Endothelial cell of umbilical vein (primary cell): ENCODE results near the gene BMP8B.
"Not testable (repeated sequence)": the region's sequence is repeated elsewhere in the genome, so short reads cannot be mapped to it uniquely, and the experiment has no call there.

ENCODE experiments used
- CTCF ChIP-seq, 2 donors: IDR thresholded peaks; 1 replicate in 1 of 2; 2 replicates in 1 of 2; pipeline ENCODE4 v1.5.1; 2011; ENCODE audit warnings: low read length in 2 of 2, mild to moderate bottlenecking in 2 of 2, moderate library complexity in 2 of 2, control low read depth in 1 of 2, inconsistent platforms in 1 of 2, low read depth in 1 of 2; ENCODE audit not compliant: insufficient read depth in 1 of 2; ENCODE audit errors: extremely low read depth in 1 of 2
- EZH2 ChIP-seq: IDR thresholded peaks from 2 replicates; pipeline ENCODE4 v1.6.1; 2012; ENCODE audit warnings: borderline replicate concordance, low read depth, mild to moderate bottlenecking, moderate library complexity, low read length, inconsistent platforms; ENCODE audit not compliant: severe bottlenecking
- FOS ChIP-seq: IDR thresholded peaks from 2 replicates; pipeline ENCODE4 v1.6.1; 2011; ENCODE audit warnings: mild to moderate bottlenecking, low read length, moderate library complexity, borderline replicate concordance; ENCODE audit not compliant: insufficient read depth
- GATA2 ChIP-seq: IDR thresholded peaks from 2 replicates; pipeline ENCODE4 v1.7.0; 2011; ENCODE audit warnings: low read depth, mild to moderate bottlenecking, moderate library complexity, mixed read lengths, low read length; ENCODE audit not compliant: insufficient read length, insufficient read depth
- JUN ChIP-seq: IDR thresholded peaks from 2 replicates; pipeline ENCODE4 v1.6.1; 2011; ENCODE audit warnings: borderline replicate concordance, low read depth; ENCODE audit not compliant: insufficient read length, insufficient read depth
- MAX ChIP-seq: IDR thresholded peaks from 2 replicates; pipeline ENCODE4 v1.6.1; 2011; ENCODE audit not compliant: insufficient read depth, insufficient read length
- MYC ChIP-seq: IDR thresholded peaks from one replicate; pipeline ENCODE4 v1.6.1; 2011; ENCODE audit warnings: mild to moderate bottlenecking, low read depth, low read length
- POLR2A ChIP-seq: IDR thresholded peaks from 2 replicates; pipeline ENCODE4 v1.6.1; 2012; ENCODE audit warnings: low read depth, mild to moderate bottlenecking, control low read depth, low read length
- POLR2AphosphoS5 ChIP-seq: IDR thresholded peaks from 2 replicates; pipeline ENCODE4 v1.6.1; 2012; ENCODE audit warnings: low read depth, mild to moderate bottlenecking, control low read depth, low read length, moderate library complexity; ENCODE audit not compliant: insufficient read depth

GRCh38 chr1:39798859-39799769 is 10.4 kb upstream of the BMP8B start:
- not testable (repeated sequence) for TF ChIP-seq EZH2, POLR2AphosphoS5, JUN, FOS, POLR2A, GATA2, MYC
- TF ChIP-seq CTCF (IDR thresholded peaks at IDR 0.05; ENCODE audit: extremely low read depth in 1 of 2, insufficient read depth in 1 of 2, low read depth in 1 of 2, low read length in 2 of 2) (peak in 1 of 2 donors; percentile 27), MAX (peak; percentile 37)
